Hepatocyte (in vitro differentiated cells): ENCODE measurements around the gene VPS37C. TPM values are rescaled to one million over a fixed set of nuclear protein-coding genes. Genes with fewer than 3 reads are reported as not detected.

Source experiments
- DNase-seq: peaks from one replicate; pipeline ENCODE4 v3.0.0-alpha.2; 2016; ENCODE audit warnings: low spot score
- H2AFZ ChIP-seq: fragments of 200-600 bp; sonication (generic); 2 replicates; pipeline ENCODE4 v1.6.0; 2016; ENCODE audit warnings: antibody characterized with exemption, mild to moderate bottlenecking
- H3K27ac ChIP-seq: fragments of 200-600 bp; sonication (generic); 2 replicates; pipeline ENCODE4 v1.5.1; 2016; ENCODE audit warnings: mild to moderate bottlenecking
- H3K27me3 ChIP-seq: fragments of 200-600 bp; sonication (generic); 2 replicates; pipeline ENCODE4 v1.6.1; 2016
- H3K36me3 ChIP-seq: fragments of 200-600 bp; sonication (generic); replicated peaks from 2 replicates; pipeline ENCODE4 v1.5.1; 2016; ENCODE audit warnings: low read depth; ENCODE audit not compliant: insufficient read depth
- H3K4me1 ChIP-seq: fragments of 200-600 bp; sonication (generic); 2 replicates; pipeline ENCODE4 v1.5.1; 2016; ENCODE audit warnings: mild to moderate bottlenecking, moderate library complexity; ENCODE audit not compliant: insufficient read depth
- H3K4me2 ChIP-seq: fragments of 200-600 bp; sonication (generic); 2 replicates; pipeline ENCODE4 v1.6.0; 2016
- H3K4me3 ChIP-seq: fragments of 200-600 bp; sonication (generic); 2 replicates; pipeline ENCODE4 v1.5.1; 2016; ENCODE audit warnings: mild to moderate bottlenecking
- H3K79me2 ChIP-seq: fragments of 200-600 bp; sonication (generic); 2 replicates; pipeline ENCODE4 v1.6.0; 2017; ENCODE audit warnings: mild to moderate bottlenecking
- H3K9me2 ChIP-seq: fragments of 200-600 bp; sonication (generic); replicated peaks from 2 replicates; pipeline ENCODE4 v1.6.0; 2017; ENCODE audit warnings: mild to moderate bottlenecking; ENCODE audit not compliant: insufficient read depth
- H3K9me3 ChIP-seq: fragments of 200-600 bp; sonication (generic); 2 replicates; pipeline ENCODE4 v1.5.1; 2016; ENCODE audit warnings: low read depth, mild to moderate bottlenecking
- H4K20me1 ChIP-seq: fragments of 200-600 bp; sonication (generic); 2 replicates; pipeline ENCODE4 v1.6.0; 2016; ENCODE audit warnings: mild to moderate bottlenecking; ENCODE audit not compliant: insufficient read depth, poor library complexity, severe bottlenecking
- EZH2 ChIP-seq: fragments of 200-600 bp; sonication (generic); IDR thresholded peaks from 2 replicates; pipeline ENCODE4 v1.6.1; 2016; ENCODE audit warnings: antibody characterized with exemption, mild to moderate bottlenecking, borderline replicate concordance
- EZH2phosphoT487 ChIP-seq: fragments of 200-600 bp; sonication (generic); IDR thresholded peaks from one replicate; pipeline ENCODE4 v1.6.1; 2018; ENCODE audit warnings: antibody characterized with exemption, mild to moderate bottlenecking, low read depth, moderate library complexity; ENCODE audit not compliant: unreplicated experiment, severe bottlenecking
- WGBS: methylation state at CpG from one replicate; pipeline ENCODE4 v1.1.6; 2016; ENCODE audit warnings: low lambda C conversion rate; ENCODE audit errors: missing lambda C conversion rate; 5-methylcytosine and 5-hydroxymethylcytosine counted together
- polyA plus RNA-seq: library from polyadenylated mRNA; unstranded; fragments of >200 nt; fragmentation: Nextera tagmentation; extraction: Ambion mirVana; gene quantifications from 2 replicates; pipeline ENCODE4 v1.2.1, GENCODE V29; 2016
- total RNA-seq: library from RNA; depleted of rRNA; stranded (reverse); fragments of >200 nt; gene quantifications from 2 replicates; pipeline ENCODE4 v1.2.3, GENCODE V29; 2014
- TF ChIP-seq, protein P1 (sequence below): fragments of 200-600 bp; sonication (generic); IDR thresholded peaks from 2 replicates; pipeline ENCODE4 v1.5.1; 2016; ENCODE audit warnings: antibody characterized with exemption, mild to moderate bottlenecking; ENCODE audit not compliant: poor library complexity

The VPS37C gene
- total and polyA plus RNA-seq, 2 experiments from 2014 or later, result 17.0 to 26.6 TPM

DNA sequence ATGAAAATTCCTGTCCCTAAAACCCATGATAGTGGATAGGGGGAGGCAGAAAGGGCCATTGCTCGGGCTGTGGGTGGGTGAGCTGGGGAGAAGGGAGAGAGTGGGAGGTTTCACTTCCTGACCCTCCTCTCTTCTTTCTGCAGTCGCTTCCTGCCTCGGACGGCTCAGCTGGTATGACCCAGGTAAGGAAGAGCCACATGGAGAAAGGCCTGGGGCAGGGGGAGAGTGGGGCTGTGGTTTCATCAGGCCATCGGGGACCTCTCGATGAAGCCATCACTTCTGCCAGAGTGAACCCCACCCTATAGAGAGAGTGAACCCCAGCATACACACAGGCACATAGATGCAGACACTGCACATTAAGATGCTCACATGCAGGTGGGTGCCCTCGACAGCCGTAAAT lies 46.3 kb downstream of the VPS37C start:
- H4K20me1 ChIP-seq, result no peaks in the 10 kb centered on the region
- H3K9me3 ChIP-seq, result no peaks in the 10 kb centered on the region
- no peaks in the 10 kb centered on the region for H3K4me1 ChIP-seq
- H3K79me2 ChIP-seq, result no peaks in the 10 kb centered on the region
- DNase-seq, result no peak
- no peaks in the 10 kb centered on the region for H3K27me3 ChIP-seq
- no peak overlapping the region for H3K27ac ChIP-seq
- no peak overlapping the region for H2AFZ ChIP-seq
- TF ChIP-seq EZH2phosphoT487 (no peak), EZH2 (no peak)
- TF ChIP-seq, protein P1, sequence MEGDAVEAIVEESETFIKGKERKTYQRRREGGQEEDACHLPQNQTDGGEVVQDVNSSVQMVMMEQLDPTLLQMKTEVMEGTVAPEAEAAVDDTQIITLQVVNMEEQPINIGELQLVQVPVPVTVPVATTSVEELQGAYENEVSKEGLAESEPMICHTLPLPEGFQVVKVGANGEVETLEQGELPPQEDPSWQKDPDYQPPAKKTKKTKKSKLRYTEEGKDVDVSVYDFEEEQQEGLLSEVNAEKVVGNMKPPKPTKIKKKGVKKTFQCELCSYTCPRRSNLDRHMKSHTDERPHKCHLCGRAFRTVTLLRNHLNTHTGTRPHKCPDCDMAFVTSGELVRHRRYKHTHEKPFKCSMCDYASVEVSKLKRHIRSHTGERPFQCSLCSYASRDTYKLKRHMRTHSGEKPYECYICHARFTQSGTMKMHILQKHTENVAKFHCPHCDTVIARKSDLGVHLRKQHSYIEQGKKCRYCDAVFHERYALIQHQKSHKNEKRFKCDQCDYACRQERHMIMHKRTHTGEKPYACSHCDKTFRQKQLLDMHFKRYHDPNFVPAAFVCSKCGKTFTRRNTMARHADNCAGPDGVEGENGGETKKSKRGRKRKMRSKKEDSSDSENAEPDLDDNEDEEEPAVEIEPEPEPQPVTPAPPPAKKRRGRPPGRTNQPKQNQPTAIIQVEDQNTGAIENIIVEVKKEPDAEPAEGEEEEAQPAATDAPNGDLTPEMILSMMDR, result no peak
- no peak overlapping the region for H3K4me3 ChIP-seq
- H3K9me2 ChIP-seq, result no peaks in the 10 kb centered on the region
- WGBS, result 92% methylated on average over 5 of the region's 8 CpGs
- H3K4me2 ChIP-seq, result no peak overlapping the region
- no peaks in the 10 kb centered on the region for H3K36me3 ChIP-seq

DNA sequence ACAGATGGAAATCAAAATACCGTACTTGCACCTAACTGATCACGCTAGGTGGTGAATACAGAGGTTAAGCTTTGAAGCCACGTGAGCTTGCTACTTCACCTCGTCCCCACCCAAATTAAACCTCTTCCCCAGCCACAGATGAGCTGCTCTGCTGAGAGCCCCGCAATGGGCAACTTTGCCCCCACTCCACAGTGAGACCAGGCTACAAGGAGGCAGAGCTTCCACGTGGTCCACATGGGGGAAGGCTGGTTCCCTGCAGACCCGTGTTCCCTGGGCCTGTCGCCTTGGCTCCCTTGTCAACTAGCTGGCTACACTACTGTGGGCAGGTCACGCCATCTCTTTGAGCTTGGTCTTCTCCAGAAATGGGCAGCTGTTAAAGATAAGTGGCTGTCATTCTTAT lies 48.0 kb downstream of the VPS37C start:
- whole genome bisulfite sequencing, result 89% methylated on average over 9 of the region's 9 CpGs
- H3K4me1 ChIP-seq, result no peaks in the 10 kb centered on the region

DNA sequence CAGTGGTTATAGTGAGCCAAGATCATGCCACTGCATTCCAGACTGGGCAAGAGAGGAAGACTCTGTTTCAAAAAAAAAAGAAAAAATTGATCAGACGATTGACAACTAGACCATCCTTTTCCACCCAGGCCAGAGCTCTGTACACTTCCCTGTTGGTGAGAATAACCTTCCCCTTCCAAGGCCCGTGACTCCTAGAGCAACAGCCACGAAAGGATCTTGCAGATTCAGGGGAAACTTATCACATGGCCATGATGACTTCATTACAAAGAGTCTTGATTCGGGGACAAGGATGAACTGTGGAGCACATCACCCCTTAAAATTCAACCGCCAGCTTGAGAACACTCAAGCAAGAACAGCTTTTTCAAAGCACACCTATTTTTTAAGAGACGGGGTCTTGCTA lies 48.7 kb downstream of the VPS37C start:
- DNase-seq, result no peak
- 92% methylated on average over 6 of the region's 6 CpGs for WGBS
- Histone ChIP-seq H3K27me3 (no peaks in the 10 kb centered on the region), H3K4me2 (no peak overlapping the region), H3K9me2 (no peaks in the 10 kb centered on the region), H3K27ac (no peak overlapping the region), H4K20me1 (no peaks in the 10 kb centered on the region), H3K4me1 (no peaks in the 10 kb centered on the region), H3K9me3 (no peaks in the 10 kb centered on the region), H2AFZ (no peak overlapping the region), H3K79me2 (no peaks in the 10 kb centered on the region), H3K4me3 (no peak overlapping the region), H3K36me3 (no peaks in the 10 kb centered on the region)
- TF ChIP-seq EZH2phosphoT487, result no peak
- TF ChIP-seq, protein P1, result no peak
- no peak for TF ChIP-seq EZH2

More for the DNA sequence above, 48.0 kb downstream of the VPS37C start:
- DNase-seq, result no peak
- no peaks in the 10 kb centered on the region for H3K27me3 ChIP-seq
- no peak overlapping the region for H3K4me2 ChIP-seq
- H3K9me3 ChIP-seq, result no peaks in the 10 kb centered on the region
- TF ChIP-seq EZH2, result no peak
- TF ChIP-seq, protein P1, result no peak
- TF ChIP-seq EZH2phosphoT487, result no peak
- H3K9me2 ChIP-seq, result no peaks in the 10 kb centered on the region
- no peaks in the 10 kb centered on the region for H3K79me2 ChIP-seq
- no peaks in the 10 kb centered on the region for H4K20me1 ChIP-seq
- H3K36me3 ChIP-seq, result no peaks in the 10 kb centered on the region
- no peak overlapping the region for H2AFZ ChIP-seq
- H3K4me3 ChIP-seq, result no peak overlapping the region
- H3K27ac ChIP-seq, result no peak overlapping the region
